K562 (cell line): ENCODE data around the gene TSPOAP1. TPM values are rescaled to one million over a fixed set of nuclear protein-coding genes. Genes with fewer than 3 reads are reported as not detected.

Experiments
- CBX1 ChIP-seq: sonication (generic); IDR thresholded peaks from 2 replicates; pipeline ENCODE4 v1.6.1; 2016; ENCODE audit warnings: antibody characterized with exemption, low read depth, mild to moderate bottlenecking
- CBX3 ChIP-seq, 2 experiments: IDR thresholded peaks; 1 replicate in 1 of 2; 2 replicates in 1 of 2; pipeline ENCODE4 v1.6.1; 2012; ENCODE audit warnings: inconsistent platforms in 2 of 2, low read length in 2 of 2, borderline replicate concordance in 1 of 2, control low read depth in 1 of 2
- HNRNPUL1 ChIP-seq: fragments of 200-400 bp; formaldehyde crosslinking; IDR thresholded peaks from 2 replicates; pipeline ENCODE4 v1.6.1; 2017; ENCODE audit warnings: low read length
- PYGO2 ChIP-seq: fragments of 450-650 bp; IDR thresholded peaks from 2 replicates; pipeline ENCODE4 v1.6.1; 2016; ENCODE audit warnings: mild to moderate bottlenecking, missing genetic modification characterization, moderate library complexity, missing compliant biosample characterization
- RBM22 ChIP-seq: fragments of 200-400 bp; formaldehyde crosslinking; IDR thresholded peaks from 2 replicates; pipeline ENCODE4 v1.6.1; 2018; ENCODE audit warnings: low read length, low read depth; ENCODE audit not compliant: poor library complexity, severe bottlenecking
- SAFB ChIP-seq: fragments of 200-400 bp; formaldehyde crosslinking; IDR thresholded peaks from 2 replicates; pipeline ENCODE4 v1.6.1; 2017; ENCODE audit warnings: low read depth, low read length, borderline replicate concordance
- SNRNP70 ChIP-seq: fragments of 200-400 bp; formaldehyde crosslinking; optimal IDR thresholded peaks from 2 replicates; pipeline ENCODE3; 2017; ENCODE audit warnings: low read depth, low read length
- TBL1XR1 ChIP-seq, 2 experiments: IDR thresholded peaks; 2 replicates each; pipeline ENCODE4 v1.6.1; 2012; ENCODE audit warnings: improper control_type of control experiment in 2 of 2, low read length in 2 of 2, mild to moderate bottlenecking in 1 of 2
- ZNF408 ChIP-seq: fragments of 250-450 bp; sonication (Bioruptor Pico); IDR thresholded peaks from 2 replicates; pipeline ENCODE4 v1.4.0; 2020; ENCODE audit warnings: low read depth, mild to moderate bottlenecking, moderate library complexity
- ZNF507 ChIP-seq: conservative IDR thresholded peaks from 2 replicates; pipeline ENCODE4 v1.6.1; 2017; ENCODE audit warnings: missing genetic modification characterization, missing compliant biosample characterization
- ZNF699 ChIP-seq: fragments of 250-450 bp; sonication (Bioruptor Pico); IDR thresholded peaks from 2 replicates; pipeline ENCODE4 v1.8.0; 2021; ENCODE audit warnings: mild to moderate bottlenecking, moderate library complexity; ENCODE audit not compliant: insufficient replicate concordance
- ZNF830 ChIP-seq: fragments of 250-450 bp; sonication (Bioruptor Pico); IDR thresholded peaks from 2 replicates; pipeline ENCODE4 v1.5.0; 2021; ENCODE audit warnings: mild to moderate bottlenecking
- polyA plus RNA-seq, 8 experiments: library from polyadenylated mRNA; depleted of rRNA in 4 of 8; stranded (reverse) in 5 of 8; unstranded in 3 of 8; fragments of >200 nt; fragmentation: Nextera tagmentation in 2 of 8; fragmentation: Illumina TruSeq in 1 of 8; extraction: Ambion mirVana in 2 of 8; extraction: Trizol in 1 of 8; gene quantifications; 2 replicates each; pipeline versions ENCODE4 v1.2.1 to v1.2.3, GENCODE V29; 2011 to 2014; ENCODE audit warnings: inconsistent platforms in 1 of 8, missing spikeins in 1 of 8
- total RNA-seq, 7 experiments: library from RNA; depleted of rRNA in 6 of 7; stranded (reverse); fragments of >200 nt in 6 of 7; fragmentation: Illumina TruSeq in 2 of 7; extraction: Trizol in 2 of 7; gene quantifications; 2 replicates each; pipeline versions ENCODE4 v1.2.1 to v1.2.3, GENCODE V29; 2011 to 2021; ENCODE audit warnings: low replicate concordance in 1 of 7
- TF ChIP-seq, protein P1 (sequence below): fragments of 250-450 bp; sonication (Bioruptor Pico); IDR thresholded peaks from 2 replicates; pipeline ENCODE4 v1.5.0; 2021; ENCODE audit warnings: mild to moderate bottlenecking, borderline replicate concordance
- TF ChIP-seq, protein P2 (sequence below): sonication (generic); formaldehyde crosslinking; IDR thresholded peaks from 2 replicates; pipeline ENCODE4 v1.8.0; 2022; ENCODE audit warnings: mild to moderate bottlenecking, low read depth, missing genetic modification reagents
- TF ChIP-seq, protein P3 (sequence below): fragments of 250-450 bp; sonication (Bioruptor Pico); IDR thresholded peaks from 2 replicates; pipeline ENCODE4 v1.6.1; 2021; ENCODE audit warnings: mild to moderate bottlenecking
- TF ChIP-seq, protein P4 (sequence below): sonication (generic); formaldehyde crosslinking; IDR thresholded peaks from 2 replicates; pipeline ENCODE4 v1.8.0; 2022; ENCODE audit warnings: mild to moderate bottlenecking, missing genetic modification reagents
- TF ChIP-seq, protein P5 (sequence below): sonication (generic); formaldehyde crosslinking; IDR thresholded peaks from 2 replicates; pipeline ENCODE4 v1.8.1; 2023; ENCODE audit warnings: mild to moderate bottlenecking, missing genetic modification reagents
- TF ChIP-seq, protein P6 (sequence below): sonication (generic); formaldehyde crosslinking; IDR thresholded peaks from 2 replicates; pipeline ENCODE4 v1.8.1; 2023; ENCODE audit warnings: mild to moderate bottlenecking, missing genetic modification reagents, moderate library complexity

The TSPOAP1 gene
- total and polyA plus RNA-seq, 9 of the 15 experiments (the other 6 are each of a cell fraction or from before 2014, with no cell fraction given): 0.87 to 3.9 (median 1.8) TPM; not detected in 2

DNA sequence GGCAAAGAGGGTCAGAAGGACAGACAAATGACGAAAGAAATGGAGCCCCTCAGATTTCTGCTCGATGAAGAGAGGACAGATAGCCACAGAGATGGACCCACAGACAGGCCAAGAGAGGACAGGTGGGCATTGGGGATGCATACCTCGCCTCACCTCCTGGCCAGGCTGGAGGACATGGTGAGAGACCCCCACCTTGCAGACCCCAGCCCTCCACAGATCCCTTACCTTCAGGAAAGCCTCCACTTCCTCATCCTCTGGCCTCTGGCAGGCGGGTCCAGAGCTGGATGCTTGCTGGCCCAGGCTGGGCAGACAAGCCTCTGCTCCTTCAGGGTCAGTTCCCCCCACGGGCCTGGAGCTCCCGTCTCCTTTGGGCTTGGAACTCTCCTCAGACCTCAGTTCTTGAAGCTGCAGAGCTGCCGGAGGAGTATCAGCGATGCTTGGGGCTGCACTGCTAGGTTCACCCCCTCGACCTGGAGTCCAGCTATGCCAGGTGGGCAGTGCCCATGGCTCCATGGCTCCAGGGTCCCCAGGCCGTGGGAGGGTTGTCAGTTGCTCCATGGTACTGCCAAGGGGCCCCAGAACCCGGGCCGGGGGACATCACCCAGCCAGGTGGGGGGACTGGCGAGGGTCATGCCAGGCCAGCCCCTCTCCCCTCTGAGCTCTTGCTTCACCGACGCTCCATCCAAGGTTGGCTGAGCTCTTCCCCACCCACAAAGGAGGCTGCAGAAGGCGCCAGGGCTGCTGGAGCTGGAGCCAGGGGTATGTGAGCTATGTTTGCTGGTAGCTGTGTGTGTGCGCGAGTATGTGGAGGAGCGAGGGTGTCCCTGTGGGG lies 1.0 kb downstream of the TSPOAP1 start (continued):
- TF ChIP-seq, protein P1, sequence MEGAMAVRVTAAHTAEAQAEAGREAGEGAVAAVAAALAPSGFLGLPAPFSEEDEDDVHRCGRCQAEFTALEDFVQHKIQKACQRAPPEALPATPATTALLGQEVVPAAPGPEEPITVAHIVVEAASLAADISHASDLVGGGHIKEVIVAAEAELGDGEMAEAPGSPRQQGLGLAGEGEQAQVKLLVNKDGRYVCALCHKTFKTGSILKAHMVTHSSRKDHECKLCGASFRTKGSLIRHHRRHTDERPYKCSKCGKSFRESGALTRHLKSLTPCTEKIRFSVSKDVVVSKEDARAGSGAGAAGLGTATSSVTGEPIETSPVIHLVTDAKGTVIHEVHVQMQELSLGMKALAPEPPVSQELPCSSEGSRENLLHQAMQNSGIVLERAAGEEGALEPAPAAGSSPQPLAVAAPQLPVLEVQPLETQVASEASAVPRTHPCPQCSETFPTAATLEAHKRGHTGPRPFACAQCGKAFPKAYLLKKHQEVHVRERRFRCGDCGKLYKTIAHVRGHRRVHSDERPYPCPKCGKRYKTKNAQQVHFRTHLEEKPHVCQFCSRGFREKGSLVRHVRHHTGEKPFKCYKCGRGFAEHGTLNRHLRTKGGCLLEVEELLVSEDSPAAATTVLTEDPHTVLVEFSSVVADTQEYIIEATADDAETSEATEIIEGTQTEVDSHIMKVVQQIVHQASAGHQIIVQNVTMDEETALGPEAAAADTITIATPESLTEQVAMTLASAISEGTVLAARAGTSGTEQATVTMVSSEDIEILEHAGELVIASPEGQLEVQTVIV (CRISPR knock-in tag): peak; percentile 56; the same call in 1 of the 2 replicates
- TF ChIP-seq ZNF408 (no peak), HNRNPUL1 (peak; percentile 90; the same call in 1 of the 2 replicates), ZNF699 (CRISPR knock-in tag) (no peak), SNRNP70 (peak; percentile 90), TBL1XR1 (IDR thresholded peaks at IDR 0.05; ENCODE audit: low read length in 2 of 2) (peak in 1 of 2 experiments; percentile 65; a peak in 1 of 4 replicates), ZNF507 (tag) (no peak), ZNF830 (CRISPR knock-in tag) (peak; percentile 90; the same call in 1 of the 2 replicates), SAFB (0 out of 2 replicates have a peak, but pooled peaks have one; percentile 20), CBX3 (IDR thresholded peaks at IDR 0.05; ENCODE audit: borderline replicate concordance in 1 of 2, low read length in 2 of 2) (0 out of 3 replicates have a peak, but pooled peaks of 1 of the 2 experiments have one; percentile 1), PYGO2 (tag) (no peak), RBM22 (peak; percentile 100), CBX1 (no peak)
- TF ChIP-seq, protein P2, sequence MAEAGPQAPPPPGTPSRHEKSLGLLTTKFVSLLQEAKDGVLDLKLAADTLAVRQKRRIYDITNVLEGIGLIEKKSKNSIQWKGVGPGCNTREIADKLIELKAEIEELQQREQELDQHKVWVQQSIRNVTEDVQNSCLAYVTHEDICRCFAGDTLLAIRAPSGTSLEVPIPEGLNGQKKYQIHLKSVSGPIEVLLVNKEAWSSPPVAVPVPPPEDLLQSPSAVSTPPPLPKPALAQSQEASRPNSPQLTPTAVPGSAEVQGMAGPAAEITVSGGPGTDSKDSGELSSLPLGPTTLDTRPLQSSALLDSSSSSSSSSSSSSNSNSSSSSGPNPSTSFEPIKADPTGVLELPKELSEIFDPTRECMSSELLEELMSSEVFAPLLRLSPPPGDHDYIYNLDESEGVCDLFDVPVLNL (CRISPR knock-in tag): no peak
- TF ChIP-seq, protein P3, sequence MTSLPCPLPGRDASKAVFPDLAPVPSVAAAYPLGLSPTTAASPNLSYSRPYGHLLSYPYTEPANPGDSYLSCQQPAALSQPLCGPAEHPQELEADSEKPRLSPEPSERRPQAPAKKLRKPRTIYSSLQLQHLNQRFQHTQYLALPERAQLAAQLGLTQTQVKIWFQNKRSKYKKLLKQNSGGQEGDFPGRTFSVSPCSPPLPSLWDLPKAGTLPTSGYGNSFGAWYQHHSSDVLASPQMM (CRISPR knock-in tag): no peak
- TF ChIP-seq, protein P4, sequence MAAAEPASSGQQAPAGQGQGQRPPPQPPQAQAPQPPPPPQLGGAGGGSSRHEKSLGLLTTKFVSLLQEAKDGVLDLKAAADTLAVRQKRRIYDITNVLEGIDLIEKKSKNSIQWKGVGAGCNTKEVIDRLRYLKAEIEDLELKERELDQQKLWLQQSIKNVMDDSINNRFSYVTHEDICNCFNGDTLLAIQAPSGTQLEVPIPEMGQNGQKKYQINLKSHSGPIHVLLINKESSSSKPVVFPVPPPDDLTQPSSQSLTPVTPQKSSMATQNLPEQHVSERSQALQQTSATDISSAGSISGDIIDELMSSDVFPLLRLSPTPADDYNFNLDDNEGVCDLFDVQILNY (CRISPR knock-in tag): peak; percentile 77; the same call in 1 of the 2 replicates
- TF ChIP-seq, protein P5, sequence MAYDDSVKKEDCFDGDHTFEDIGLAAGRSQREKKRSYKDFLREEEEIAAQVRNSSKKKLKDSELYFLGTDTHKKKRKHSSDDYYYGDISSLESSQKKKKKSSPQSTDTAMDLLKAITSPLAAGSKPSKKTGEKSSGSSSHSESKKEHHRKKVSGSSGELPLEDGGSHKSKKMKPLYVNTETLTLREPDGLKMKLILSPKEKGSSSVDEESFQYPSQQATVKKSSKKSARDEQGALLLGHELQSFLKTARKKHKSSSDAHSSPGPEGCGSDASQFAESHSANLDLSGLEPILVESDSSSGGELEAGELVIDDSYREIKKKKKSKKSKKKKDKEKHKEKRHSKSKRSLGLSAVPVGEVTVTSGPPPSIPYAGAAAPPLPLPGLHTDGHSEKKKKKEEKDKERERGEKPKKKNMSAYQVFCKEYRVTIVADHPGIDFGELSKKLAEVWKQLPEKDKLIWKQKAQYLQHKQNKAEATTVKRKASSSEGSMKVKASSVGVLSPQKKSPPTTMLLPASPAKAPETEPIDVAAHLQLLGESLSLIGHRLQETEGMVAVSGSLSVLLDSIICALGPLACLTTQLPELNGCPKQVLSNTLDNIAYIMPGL (CRISPR knock-in tag): 0 out of 2 replicates have a peak, but pooled peaks have one; percentile 8
- TF ChIP-seq, protein P6, sequence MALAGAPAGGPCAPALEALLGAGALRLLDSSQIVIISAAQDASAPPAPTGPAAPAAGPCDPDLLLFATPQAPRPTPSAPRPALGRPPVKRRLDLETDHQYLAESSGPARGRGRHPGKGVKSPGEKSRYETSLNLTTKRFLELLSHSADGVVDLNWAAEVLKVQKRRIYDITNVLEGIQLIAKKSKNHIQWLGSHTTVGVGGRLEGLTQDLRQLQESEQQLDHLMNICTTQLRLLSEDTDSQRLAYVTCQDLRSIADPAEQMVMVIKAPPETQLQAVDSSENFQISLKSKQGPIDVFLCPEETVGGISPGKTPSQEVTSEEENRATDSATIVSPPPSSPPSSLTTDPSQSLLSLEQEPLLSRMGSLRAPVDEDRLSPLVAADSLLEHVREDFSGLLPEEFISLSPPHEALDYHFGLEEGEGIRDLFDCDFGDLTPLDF (CRISPR knock-in tag): peak; percentile 28; the same call in 1 of the 2 replicates
